AG08396 (cell line): Measurements from ENCODE around the gene HYAL3.
"Not testable (repeated sequence)": the region's sequence is repeated elsewhere in the genome, so short reads cannot be mapped to it uniquely, and the experiment has no call there.

Source experiments
- DNase-seq: peaks from one replicate; pipeline ENCODE4 v3.0.0; 2012; ENCODE audit warnings: low spot score, mixed read lengths

Gene HYAL3

DNA sequence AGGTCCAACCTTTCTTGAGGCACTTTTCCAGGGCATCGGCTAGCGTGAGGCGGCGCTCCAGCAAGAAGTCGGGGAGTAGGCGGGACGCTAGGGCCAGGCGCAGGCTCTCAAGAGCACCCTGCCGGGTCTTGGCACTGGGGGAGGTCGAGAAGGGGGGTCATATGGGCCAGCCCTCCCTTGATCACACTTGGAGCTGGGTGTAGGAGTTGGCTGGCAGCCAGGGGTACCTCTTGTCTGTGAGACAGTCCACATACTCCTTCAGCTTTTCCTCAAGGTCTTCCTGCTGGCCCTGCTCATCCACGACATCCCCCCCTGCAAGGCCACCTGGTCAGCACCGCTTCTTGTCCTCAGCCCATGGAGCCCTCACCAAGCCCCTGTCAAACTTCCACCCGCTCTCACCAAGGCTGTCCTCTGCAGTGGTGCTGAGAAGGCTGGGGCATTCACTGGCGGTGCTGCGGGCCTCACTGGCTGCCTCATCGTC lies 9.0 kb downstream of the HYAL3 start:
- no peak for DNase-seq

DNA sequence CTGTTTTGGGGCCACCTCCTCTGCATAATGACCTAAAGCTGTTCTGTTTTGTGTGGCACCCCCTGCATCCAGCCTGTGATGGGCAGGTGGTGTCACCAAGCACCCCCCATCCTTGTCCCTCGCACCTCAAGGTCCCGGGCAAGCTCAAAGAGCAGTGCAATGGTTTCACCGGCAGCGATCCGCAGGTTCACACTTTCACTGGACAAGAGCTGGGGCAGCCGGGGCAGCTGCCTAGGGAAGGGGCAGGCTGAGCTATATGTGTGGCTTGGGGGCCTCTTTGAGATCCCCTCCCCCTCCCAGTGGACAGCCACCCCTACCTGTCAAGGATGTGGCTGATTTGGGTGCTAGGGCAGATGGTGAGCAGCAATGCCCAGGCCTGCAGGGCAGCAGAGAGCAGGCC lies 10.1 kb downstream of the HYAL3 start:
- no peak for DNase-seq

DNA sequence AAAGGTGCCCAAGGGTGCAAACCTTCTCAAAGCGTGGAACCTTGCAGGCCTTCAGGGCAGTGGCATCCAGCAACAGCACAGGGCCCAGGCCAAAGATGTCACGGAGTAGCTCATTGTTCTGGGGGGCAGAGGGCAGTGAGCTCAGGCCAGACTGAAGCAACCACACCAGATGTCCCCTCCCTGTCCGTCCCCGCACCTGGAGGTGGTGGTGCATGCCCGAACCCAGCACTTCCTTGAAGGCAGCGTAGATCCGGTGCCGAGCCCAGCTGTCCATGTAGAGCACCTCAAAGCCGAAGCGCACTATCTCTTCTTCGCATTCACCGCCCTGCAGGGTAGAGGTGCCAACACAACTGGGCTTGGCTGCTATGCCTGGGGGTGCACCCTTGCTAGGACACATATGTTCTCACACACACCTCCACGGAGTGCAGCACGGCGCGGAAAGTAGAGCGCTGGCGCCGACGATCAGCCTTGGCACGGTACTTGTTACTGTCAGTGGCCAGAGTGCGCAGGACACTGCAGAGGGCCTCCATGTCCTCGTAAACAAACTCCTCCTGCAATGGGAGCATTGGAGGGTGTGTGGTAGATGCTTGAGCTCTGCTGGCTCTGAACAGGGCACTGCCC lies 10.7 kb downstream of the HYAL3 start:
- no peak for DNase-seq

DNA sequence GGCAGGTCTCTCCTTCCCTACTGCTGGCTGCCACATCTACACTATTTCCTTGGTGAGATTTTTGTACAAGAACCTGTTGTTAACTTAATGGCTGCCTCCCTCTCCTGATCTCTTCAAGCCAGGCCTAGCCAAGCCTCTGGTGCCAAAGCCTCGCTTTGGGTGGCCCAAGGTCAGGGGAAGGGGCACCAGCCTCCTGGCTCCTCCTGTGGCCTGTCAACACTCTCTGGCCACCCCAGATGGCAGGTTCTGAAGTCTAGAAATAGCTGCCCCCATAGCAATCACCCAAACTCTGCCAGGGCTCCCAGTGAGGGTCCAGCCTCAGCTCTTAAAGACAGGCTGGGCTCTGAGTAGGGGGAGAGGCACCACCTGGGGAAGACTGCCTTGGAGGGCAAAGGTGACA lies 11.9 kb downstream of the HYAL3 start:
- no peak for DNase-seq

DNA sequence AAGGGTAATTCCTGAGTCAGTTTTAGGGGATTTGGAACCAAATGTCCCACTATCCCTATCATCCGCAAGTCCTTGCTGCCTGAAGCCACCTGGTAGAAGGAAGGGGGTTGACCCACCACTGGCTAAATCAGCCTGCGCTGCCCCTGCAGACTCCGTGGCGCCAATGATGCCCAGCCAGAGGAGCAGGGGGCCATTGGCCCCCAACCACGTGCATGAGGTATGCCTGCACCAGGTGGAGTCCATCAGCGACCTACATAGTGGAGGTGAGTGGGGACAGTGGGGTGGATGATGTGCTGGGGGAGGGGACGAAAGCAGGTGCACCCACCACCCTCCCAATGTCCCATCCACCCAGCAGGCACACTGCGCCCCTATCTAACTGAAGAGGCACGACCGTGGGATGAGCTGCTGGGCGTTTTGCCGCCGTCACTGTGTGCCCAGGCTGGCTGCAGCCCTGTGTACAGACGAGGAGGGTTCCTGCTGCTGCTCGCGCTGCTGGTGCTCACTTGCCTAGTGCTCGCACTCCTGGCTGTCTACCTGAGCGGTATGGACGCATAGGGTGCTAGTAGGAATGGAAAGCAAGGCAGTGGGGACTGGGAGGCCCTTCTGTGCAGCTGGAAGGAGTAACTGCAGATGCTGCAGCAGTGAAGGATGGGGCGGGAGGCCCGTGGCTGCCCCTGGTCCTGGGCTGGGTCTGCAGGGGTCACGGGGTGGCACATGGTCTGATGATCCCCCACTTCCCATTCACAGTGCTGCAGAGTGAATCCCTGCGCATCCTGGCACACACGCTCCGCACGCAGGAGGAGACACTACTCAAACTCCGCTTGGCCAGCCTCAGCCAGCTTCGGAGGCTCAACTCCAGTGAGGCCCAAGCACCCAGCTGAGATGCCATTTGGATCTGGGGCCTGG lies 12.6 kb downstream of the HYAL3 start:
- no peak for DNase-seq

DNA sequence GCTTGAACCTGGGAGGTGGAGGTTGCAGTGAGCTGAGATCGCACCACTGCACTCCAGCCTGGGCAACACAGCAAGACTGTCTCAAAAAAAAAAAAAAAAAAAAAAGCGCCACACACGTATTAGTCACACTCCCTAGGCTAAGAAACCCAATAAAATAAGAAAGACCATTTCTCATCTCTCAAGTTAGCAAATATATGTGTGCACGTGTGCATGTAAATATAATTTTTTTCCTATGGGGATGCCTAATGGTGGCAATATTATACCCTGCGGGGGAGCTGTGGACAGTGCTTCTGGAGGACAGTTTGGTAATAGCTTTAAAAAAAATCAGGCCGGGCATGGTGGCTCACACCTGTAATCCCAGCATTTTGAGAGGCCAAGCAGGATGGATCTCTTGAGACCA lies 15.1 kb downstream of the HYAL3 start:
- DNase-seq = not testable (repeated sequence)

DNA sequence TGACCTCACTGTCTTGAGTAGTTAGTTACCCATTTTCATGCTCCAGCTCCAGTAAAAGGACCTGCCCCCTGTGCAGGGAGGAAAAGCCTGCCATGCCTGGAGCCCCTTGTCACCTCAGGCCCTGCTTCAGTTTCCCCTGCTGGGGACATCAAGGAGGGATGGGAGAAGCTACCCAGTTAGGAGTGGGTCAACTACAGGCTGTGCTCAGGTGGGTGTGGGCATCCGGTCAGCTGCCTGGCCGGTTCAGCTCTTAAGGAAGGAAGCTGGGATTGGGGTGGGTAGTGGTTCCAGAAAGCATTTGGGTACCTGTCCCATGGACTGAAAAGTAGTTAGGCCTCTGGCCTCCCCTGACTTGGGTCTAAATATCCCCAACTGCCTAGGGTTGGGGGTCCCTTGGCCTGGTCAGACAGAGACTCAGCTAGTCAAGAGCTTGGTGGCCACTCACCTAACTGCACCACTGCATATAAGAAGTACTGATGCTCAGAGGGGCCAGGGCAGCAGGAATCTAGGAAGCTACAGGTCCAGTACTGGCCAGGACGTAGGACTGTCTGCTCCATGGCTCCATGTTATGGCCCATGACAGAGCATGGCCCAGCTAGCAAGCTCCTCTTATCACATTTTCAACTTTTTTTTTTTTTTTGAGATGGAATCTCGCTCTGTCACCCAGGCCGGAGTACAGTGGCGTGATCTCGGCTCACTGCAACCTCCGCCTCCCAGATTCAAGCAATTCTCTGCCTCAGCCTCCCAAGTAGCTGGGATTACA lies 19.8 kb downstream of the HYAL3 start:
- no peak for DNase-seq

DNA sequence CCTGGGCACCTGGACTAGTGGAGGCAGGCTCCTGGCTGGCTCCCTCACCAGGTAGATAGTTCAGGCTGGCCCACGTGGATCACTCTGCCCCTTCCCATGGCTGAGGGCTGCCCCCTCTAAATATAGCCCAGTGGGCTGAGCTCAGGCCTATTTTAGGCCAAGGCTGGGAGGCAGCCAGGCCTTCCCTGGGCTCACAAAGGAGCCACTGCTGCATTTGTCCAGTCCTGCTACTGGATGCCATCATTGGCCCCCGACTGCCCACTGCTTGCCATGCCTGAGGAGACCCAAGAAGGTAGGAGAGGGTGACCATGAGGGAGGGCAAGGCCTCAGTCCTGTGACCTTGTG lies 20.4 kb downstream of the HYAL3 start, which contains the start of gene LSMEM2:
Gene LSMEM2 (plus strand): TSS at position 208 of the 345 bp plus-strand sequence. CDS start 27 bp downstream, at position 235.
- no peak for DNase-seq

DNA sequence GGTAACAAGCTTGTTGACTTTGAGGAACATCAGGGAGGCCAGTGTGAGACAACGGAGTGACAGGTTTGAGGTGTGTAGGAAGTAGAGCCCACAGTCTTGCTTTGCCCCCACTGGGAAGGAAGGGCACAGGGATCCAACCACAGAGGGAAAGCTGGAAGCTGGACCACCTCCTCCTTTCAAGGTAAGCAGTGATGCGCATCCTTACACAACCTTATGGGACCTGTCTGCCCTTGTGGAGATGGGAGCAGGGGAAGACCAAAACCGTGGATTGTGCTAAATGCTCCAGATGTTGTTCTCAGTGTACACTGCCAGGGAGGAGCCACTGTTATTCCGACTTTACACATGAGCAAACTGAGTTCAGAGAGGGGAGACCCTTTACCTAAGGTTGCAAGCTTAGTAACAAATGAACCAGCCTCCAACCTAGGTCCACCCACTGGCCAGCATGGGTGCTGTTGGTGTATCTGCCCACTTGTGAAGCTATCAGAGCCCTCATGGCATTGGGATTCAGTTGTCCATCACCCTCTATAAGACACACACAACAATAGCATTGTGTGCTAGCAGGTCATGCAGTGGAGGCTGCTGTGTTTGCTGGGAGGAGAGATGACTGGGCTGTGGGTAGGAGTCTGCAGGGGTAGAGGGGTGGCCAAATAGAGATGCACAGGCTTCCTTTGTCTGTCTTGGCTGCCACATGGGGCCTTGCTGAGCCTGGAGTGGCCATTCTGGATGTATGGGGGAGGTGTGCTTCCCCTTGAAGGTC lies 20.9 kb downstream of the HYAL3 start:
- DNase-seq = no peak

DNA sequence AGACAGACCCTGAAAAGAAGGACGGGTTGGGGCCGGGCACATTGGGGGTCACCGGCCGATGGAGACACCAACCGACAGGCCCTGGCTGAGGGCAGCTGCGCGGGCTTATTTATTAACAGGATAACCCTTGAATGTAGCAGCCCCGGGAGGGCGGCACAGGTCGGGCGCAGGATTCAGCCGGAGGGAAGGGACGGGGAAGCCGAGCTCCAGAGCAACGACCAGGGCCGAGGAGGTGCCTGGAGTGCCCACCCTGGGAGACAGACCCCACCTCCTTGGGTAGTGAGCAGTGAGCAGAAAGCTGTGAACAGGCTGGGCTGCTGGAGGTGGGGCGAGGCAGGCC lies 22.5 kb downstream of the HYAL3 start:
- no peak for DNase-seq

DNA sequence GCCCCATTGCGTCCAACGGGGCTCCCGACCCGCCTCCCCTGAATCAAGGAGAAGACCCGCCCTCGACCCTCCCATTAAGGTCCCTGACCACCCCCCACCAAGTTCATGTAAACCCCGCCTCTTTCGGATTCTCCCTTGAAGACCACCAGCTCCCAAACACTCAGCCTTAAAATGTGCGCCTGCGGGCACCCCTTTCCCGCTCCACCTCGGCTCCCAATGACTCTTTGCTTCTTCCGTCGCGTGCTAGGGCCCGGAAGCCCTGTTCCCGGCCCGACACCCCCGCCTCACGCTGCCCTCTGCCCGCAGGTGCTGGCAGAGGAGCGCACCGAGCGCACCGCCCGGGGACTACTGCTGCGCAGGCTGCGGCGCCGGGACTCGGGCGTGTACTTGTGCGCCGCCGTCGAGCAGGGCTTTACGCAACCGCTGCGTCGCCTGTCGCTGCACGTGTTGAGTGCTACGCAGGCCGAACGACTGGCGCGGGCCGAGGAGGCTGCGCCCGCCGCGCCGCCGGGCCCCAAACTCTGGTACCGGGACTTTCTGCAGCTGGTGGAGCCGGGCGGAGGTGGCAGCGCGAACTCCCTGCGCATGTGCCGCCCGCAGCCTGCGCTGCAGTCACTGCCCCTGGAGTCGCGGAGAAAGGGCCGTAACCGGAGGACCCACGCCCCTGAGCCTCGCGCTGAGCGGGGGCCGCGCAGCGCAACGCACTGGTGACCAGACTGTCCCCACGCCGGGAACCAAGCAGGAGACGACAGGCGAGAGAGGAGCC lies 23.0 kb downstream of the HYAL3 start:
- no peak for DNase-seq

DNA sequence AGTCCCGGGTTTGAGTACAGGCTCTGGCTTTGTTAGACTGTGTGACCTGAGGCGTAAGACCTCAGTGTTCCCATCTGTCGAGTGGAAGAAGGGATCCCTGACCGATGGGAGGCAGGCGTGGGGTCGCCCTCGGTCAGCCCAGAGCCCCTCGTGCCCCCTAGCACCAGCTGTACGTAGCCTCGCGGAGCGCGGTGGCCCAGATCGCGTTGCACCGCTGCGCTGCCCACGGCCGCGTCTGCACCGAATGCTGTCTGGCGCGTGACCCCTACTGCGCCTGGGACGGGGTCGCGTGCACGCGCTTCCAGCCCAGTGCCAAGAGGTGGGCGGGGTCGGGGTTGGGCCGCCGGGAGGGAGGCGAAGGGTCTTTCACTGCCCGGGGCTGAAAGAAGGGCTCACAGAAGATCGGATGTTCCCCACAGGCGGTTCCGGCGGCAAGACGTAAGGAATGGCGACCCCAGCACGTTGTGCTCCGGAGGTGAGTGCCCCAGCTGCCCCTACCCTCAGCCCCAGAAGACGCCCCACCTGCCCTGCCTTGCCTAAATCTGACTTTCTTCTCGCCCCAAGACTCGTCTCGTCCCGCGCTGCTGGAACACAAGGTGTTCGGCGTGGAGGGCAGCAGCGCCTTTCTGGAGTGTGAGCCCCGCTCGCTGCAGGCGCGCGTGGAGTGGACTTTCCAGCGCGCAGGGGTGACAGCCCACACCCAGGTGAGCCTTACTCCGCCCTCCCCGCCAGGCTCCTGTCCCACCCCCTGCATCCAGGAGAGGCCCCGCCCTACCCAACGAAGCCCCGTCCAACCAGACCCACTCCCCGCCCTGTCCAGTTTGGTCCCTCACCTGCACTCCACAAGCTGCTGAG lies 23.8 kb downstream of the HYAL3 start:
- no peak for DNase-seq

DNA sequence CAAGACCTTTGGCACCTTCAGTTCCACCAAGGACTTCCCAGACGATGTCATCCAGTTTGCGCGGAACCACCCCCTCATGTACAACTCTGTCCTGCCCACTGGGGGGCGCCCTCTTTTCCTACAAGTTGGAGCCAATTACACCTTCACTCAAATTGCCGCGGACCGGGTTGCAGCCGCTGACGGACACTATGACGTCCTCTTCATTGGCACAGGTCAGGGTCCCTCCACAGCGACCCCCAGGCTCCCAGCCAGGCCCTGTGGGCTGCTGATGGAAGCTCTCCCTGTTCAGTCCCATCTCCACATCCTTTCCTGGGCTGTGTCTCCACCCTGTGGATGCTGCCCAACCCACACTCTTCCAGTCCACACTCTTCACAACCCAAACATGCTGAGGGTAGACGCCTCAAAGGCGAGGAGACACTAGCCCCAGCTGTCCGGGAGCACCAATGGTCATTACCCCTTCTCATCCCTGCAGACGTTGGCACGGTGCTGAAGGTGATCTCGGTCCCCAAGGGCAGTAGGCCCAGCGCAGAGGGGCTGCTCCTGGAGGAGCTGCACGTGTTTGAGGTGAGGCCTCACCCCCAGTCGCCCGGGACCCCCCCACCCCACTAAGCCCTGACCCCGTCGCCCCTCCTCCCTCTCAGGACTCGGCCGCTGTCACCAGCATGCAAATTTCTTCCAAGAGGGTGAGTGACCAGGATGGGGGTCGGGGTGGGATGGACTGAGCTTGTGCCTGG lies 24.7 kb downstream of the HYAL3 start:
- peak; percentile 68 for DNase-seq

DNA sequence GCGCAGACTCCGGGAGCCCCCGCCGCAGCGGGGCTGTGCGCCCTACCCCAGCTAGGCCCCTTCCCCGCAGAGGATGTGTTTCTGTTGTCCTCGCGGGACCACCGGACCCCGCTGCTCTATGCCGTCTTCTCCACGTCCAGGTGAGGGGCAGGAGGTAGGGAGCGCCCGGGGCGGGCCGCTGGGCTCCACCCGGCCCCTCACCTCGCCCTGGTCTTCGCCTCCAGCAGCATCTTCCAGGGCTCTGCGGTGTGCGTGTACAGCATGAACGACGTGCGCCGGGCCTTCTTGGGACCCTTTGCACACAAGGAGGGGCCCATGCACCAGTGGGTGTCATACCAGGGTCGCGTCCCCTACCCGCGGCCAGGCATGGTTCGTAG lies 25.5 kb downstream of the HYAL3 start:
- DNase-seq = no peak

DNA sequence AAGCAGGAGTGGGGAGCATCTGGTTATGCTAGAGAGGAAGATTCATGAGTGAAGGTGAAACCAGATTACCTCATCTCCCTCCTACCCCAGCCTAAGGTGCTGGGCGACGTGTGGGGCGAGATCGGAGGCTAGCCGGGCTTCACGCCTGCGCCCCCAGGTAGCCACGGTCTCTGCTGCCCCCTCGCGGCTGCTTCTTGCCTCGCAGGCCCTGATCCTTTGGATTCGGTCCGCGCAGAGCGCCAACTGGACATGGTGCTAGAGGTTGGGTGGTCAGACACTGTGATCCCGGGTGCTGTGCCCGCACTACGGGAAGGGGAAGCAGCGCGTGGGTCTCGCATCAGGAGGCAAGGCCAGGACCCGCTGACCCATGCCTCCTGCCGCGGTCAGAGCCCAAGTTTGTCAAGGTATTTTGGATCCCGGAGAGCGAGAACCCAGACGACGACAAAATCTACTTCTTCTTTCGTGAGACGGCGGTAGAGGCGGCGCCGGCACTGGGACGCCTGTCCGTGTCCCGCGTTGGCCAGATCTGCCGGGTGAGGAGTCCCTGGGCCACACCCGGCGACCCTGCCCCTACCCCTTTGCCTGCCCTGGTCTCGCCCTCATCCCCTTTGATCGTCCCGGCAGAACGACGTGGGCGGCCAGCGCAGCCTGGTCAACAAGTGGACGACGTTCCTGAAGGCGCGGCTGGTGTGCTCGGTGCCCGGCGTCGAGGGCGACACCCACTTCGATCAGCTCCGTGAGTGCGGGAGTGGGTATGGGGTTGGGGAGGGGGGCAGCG lies 26.1 kb downstream of the HYAL3 start:
- DNase-seq = peak; percentile 94

DNA sequence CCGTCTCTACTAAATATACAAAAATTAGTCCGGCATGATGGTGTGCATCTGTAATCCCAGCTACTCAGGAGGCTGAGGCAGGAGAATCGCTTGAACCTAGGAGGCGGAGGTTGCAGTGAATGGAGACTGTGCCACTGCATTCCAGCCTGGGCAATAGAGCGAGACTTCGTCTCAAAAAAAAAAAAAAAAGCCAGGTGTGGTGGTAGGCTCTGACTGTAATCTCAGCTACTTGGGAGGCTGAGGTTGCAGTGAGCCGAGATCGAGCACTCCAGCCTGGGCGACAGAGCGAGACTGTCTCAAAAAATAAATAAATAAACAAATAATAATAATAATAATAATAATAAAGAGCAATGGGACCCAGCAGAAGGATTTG lies 26.7 kb downstream of the HYAL3 start:
- DNase-seq = not testable (repeated sequence)

DNA sequence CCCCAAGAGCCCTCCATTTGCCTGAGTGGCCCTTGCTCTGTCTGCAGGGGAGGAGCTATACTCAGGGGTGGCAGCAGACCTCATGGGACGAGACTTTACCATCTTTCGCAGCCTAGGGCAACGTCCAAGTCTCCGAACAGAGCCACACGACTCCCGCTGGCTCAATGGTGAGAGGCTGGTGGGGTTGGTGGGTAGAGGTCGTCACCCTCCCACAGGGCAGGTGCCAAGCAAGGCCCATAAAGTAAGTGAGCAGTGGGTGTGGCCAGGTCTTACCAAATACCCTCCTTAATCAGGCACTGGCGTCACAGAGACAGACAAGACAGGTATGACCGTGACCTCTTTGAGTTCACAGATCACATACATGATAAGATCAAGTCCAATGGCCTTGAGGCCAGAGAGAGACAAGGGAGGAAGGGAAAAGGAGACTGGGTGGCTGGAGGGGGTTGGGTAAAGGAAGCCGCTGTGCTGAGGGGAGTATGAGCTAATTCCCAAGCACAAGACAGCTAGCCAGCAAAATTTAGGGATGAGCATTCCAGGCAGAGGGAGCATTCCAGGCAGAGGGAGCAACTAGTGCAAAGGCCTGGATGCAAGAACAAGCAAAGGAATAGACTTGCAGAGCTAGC lies 27.8 kb downstream of the HYAL3 start:
- DNase-seq = no peak

DNA sequence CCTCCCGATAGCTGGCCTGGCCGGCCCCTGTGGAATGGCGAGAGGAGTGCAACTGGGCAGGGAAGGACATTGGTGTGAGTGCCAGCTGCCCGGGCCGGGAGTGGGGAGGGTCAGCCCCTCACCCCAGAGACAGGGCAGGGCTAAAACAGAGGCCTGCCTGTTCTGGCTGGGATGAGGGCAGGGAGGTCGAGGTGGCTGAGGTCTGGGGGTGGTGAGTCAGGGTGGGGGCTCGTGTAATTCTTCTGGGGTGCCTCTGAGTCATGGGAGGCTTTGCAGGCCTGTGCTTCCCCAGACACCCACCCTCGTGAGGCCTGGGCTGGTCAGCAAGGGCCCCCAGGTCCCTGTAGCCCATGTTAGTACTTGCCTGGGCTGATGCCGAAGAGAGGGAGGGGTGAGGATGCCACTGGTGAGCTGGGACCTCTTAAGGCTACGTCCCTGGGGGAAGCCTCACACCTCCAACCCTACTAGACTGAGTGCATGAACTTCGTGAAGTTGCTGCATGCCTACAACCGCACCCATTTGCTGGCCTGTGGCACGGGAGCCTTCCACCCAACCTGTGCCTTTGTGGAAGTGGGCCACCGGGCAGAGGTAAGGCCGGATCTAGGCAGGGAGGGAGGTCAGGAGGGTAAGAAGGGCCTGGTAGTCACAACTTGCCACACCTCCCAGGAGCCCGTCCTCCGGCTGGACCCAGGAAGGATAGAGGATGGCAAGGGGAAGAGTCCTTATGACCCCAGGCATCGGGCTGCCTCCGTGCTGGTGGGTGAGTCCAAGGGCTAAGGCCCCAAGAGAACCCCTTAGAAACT lies 28.6 kb downstream of the HYAL3 start:
- DNase-seq = peak; percentile 37
